NCI-H446 (cell line): ENCODE results near the gene FAM221B.
A peak's percentile ranks its signal among the peaks of the same experiment; 100 is the strongest.

Experiments
- DNase-seq, 2 experiments: peaks; one replicate each; lab custom pipeline; 2025; lab: John Stamatoyannopoulos, UW

The FAM221B gene

DNA sequence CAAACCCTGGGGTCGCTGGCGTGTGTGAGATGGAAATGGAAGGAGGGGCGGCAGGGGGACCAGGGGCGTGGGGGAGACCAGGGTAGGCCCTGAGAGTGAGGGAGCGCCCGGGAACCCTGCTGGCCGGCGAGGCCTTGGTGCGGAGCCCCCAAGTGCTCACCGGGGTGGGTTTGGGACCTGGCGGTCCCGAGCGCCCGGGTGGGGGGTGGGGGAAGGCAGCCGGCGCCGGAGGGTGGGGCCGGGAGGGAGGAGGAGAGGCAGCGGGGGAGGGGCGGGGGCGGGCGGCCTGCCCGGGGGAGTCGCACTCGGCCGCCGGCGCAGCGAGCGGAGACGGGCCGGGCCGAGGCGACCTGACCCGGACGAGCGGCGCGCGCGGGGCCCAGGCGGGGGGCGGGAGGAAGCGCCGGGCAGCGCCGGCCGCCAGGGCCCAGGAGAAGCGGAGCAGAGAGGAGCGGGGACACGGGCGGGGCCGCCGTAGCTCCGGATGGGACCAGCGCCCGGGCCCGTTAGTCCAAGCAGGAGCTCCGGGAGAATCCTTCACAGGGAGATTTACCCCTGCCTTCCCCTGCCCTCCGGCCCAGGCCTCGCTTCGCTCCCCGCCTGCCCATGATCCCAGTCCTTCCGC is 37.1 kb downstream of the FAM221B start, which contains the start of gene NPR2:
TSS of gene NPR2 (plus strand) at position 295 of the 625 bp plus-strand sequence. CDS start 818 bp downstream, outside the sequence.
- DNase-seq = no peak

DNA sequence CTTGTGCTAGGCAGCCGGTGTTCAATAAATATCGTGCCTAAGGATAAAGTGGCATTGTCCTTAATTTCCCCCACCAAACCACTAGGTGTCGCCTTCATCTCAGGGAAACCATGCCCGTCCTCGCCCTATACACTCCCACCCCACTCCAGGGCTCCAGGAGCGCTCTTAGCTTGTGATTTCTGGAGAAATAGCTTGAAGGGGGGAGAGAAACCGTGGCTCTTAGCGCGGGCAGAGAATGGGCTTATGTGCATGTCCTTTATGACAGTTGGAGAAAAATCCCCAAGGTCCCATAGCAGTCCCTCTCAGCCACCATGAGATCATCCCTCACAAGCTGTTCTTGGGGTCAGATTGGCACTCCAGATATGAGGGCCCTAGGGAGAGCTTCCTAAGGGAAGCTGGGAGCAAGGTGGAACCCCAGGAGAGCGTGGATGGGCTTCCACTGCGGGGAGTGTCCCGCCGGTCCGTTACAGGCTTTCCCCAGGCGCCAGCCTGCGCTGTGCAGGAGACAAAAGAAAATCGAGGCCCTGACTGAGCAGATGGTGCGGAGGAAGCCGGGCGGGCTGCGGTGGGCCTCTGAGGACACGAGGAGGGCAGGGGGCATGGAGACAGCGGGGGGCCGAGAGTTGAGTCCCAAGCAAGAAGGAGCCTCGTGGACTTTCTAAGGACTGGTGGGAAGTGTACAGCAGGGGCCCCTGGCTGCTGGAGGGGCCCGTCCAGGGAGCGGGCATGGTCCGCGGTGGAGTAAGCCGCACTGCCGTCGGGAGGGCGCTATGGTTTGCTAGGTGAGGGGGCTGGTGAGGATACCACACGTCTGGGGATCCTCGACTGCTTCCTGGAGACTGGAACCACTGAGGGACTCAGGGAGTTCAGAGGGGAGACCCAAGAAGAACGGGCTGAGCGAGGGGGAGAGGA is 37.9 kb downstream of the FAM221B start:
- DNase-seq = peak; percentile 74 to 84

DNA sequence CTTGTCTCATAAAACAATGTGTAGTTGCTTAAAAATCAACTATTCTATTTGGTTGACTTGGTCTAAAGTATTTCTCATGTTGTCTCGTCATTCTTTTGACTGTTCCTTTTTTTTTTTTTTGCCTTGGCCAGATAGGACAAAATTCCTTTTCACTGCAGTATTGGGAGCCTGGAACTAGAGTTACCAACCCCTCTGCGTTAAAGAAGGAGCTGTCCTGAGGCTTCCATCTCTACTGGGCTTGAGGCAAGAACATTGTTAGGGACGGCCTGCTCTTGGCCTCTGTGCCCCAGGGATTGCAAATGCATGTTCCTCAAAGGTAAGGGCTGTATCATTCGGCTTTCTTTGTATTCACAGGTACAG is 38.5 kb downstream of the FAM221B start:
- no peak for DNase-seq

DNA sequence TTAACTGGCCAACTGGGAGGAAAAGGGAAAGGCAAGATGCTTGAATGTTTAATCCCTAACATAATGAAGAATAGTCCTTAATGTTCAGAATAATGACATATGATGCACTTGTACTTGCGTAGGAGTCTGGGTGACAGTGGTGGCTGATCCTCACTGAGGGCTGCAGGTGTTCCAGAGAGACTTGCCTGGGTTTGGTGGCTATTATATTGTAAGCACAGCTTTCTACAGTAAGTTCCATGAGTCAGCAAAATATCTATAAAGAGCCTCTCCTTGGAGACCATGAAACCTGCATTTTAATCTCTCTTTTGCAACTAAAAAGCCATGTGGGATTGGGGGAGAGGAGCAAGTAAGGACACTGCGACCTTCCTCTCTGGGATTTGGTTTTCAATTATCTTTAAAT is 39.0 kb downstream of the FAM221B start:
- DNase-seq = no peak

DNA sequence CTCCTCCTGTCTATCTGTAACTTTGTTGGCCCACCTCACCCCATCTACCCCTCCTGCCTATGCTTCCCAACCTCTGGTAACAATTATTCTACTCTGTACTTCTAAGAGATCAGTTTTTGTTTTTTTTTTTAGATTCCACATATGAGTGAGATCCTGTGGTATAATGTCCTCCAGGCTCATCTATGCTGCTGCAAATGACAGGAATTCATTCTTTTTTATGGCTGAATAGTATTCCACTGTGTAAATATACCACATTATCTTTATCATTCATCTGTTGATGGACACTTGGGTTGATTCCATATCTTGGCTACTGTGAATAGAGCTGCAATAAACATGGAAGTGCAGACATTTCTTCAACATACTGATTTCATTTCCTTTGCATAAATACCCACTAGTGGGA is 45.1 kb downstream of the FAM221B start:
- no peak for DNase-seq

DNA sequence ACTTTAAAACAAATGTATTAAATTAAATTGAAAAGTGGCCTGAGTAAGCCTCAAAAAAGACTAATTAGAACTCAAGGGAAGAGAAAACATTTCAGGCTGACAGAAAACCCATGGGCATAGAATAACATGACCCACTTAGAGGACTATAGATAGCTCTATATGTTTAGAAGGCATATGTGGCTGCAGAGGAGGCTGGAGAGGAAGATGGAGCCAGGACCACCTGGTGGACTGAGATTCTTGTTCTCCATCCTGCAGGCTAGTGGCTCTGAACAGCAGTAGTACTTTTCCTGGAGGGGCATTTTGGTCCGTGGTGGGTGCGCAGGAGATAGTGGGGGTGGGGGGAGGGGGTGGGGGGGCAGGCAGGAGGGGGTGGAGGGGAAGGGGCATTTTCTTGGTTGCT is 47.5 kb downstream of the FAM221B start:
- DNase-seq = no peak

DNA sequence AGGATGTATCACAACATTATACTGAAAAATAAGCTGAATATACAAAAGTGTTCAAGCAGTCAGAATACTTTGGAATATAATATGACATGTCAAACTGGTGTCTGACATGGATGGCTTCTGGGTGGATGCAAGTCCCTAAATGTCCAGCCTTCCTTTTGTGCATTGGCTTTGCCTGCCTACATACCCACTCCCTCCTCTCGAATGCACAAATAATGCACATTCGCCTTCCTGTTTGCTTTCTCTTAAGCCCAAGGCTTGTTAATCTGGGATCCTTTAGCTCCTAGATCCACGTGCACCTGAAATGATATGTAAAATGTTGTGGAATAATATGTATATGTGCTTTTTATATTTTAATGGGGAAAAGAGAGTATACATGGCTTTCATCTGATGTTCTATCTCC is 50.0 kb downstream of the FAM221B start:
- DNase-seq = no peak

DNA sequence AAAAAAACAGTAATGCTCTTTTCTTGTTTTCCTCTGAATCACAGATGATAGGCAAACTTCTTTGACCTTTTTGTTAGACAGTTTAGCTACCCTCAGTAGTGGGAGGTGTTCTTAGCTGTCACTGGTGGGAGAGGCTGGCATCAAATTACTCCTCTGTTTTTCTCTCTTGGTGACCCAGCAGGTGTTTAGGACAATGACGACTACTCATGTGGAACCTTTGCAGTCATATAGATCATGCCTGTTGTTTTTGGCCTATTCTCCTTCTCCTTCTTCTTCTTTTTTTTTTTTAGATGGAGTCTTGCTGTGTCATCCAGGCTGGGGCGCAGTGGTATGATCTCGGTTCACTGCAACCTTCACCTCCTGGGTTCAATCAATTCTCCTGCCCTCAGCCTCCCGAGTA is 52.5 kb downstream of the FAM221B start:
- DNase-seq = no peak

DNA sequence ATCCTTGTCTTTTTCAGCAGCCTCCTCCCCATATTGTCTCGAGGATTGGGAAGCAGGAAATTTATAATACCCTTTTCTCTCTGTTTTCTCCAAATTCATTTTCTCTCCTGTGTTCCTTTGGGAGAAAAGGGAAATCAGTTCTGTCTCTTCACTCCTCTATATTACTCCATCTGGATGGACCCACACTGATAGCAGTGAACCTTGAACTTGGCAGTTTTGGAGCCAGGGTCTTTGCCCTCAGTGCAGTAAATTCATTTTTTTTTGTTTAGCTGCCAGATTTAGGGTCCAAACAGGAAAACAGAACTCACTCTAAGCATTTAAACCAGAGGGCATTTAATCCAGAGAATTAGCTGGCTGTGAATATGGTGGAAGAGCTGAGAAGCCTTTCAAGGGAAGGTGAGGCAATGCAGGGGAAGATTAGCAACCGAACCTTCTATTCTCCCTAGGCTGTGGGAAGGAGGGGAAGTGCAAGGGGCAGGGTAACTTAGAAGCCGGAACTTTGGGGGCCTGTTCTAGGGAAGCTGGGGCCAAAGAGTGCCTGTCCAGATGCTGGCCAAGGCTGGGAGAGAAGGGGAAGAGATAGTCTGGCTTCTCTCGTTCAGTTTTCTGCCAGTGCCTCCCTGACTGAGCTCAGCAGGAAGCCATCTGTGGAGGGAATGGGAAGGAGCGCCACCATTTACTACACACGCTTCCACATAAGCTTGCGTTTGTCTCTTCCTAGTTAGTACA is 53.5 kb downstream of the FAM221B start:
- DNase-seq = peak in 1 of 2 experiments; percentile 62

DNA sequence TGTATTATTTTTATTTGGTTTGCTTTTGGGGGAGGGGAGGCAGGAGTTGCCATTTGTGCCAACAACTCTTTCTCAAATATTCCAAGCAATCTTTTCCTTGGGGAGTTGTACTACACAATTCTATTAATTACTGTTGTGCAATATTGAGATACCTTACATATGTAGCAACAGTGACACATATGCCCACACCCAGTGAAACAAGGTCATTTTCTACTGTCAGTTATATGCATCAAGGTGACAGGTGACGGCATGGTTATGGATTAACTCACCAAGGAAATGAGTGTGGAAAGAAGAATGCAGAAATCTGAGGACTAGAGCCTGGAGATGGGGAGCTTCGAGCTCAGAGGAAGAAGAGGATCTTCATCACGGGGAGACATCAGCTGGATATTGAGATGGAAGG is 56.6 kb downstream of the FAM221B start:
- DNase-seq = no peak

DNA sequence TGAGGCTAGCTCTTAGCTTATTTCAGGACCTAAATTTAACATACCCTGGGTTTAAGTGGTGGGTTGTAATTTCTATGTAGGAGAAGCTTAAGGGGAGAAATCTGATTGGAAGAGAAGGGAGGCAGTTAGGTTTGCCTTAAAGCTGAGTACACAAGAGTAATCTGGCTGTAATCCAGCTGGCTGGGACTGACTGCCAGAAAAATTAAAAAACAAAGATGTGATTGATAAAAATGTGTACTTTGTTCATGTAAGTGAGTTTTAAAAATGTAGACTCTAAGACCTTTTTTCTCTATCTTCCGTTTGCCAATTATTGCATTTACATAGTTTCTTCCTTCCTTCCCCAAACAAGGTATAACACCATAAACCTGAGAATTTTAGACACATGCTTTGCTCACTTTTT is 57.0 kb downstream of the FAM221B start:
- DNase-seq = peak in 1 of 2 experiments; percentile 54

DNA sequence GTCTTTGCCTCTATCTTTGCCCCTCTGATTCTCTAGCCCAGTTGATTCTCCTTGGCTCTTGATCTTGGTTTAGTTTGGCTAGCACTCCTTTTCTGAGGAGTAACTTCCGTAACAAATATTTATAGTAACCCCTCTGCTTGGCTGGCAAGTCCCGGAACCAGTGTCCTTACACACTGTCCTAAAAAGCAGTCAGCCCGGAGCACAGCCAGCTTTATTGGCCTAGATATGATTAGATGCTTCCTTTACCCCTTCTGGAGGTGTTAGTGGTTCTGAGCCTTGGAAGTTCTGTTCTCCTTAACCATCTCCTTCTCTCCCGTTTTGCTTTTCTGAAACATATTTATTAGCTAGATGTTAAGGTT is 57.5 kb downstream of the FAM221B start:
- DNase-seq = peak in 1 of 2 experiments; percentile 21

DNA sequence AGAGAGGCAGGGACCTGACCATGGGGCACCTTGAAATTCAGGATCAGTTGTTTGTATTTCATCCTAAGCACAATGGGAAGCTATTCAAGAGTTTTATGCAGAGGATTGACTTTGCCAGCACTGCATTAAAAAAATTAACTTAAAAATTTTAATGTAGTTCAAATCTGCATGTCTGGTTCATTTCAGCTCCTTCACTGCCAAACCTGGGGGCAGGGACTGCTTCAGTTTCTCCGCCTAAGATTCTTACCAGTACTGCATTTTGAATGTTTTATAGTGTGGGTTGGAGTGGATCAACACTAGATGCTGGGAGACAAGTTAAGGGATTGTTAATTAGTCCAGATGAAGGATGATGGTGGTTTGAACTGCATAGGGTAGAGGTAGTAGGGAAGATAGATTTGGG is 58.8 kb downstream of the FAM221B start:
- no peak for DNase-seq

DNA sequence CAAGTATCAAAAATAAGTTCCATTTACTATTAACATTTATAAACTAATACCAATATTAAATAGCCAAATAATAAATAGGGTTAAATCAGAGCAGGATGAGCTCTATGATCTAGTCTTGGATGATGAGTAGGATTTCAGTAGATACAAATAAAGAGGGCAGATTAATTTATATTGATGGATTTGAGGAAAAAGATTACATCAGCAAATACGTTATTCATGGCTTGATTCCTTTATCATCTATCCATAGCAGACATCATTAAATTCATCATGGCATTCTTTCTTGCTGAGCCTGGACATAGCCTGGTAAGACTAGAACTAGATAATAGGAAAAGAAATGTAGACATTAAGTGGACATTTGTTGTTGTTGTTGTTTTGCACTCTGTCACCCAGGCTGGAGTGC is 61.1 kb downstream of the FAM221B start:
- DNase-seq = no peak

DNA sequence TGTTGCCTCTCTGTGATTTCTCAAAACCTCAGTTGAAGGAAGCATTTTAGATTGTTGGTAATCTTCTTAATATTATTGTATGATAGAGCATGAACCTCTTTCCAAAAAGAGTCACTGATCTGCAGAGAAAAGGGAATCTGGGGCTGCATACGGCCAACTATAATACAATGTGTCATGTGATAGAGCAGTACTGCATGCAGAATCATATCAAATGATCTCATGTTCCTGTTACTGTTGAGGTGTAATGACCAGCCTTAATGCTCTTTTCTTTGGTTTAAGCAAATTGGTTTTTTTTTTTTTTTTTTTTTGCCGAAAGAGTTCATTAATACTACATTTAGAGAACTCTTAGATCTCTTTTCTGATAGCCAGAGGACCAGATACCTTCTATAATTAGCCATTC is 61.5 kb downstream of the FAM221B start:
- DNase-seq = no peak
